HCT116 (cell line): ENCODE data around the gene TMEM244. TPM values are rescaled to one million over a fixed set of nuclear protein-coding genes. Genes with fewer than 3 reads are reported as not detected.

Experiments
- ATAC-seq: fragments of 200-7000 bp; cut with Tn5 transposase; 2 replicates; pipeline ENCODE4 v1.9.1; 2020; ENCODE audit warnings: mild to moderate bottlenecking, moderate library complexity
- BruUV-seq: library from RNA; stranded (reverse); fragments of 400-500 nt; replicated peaks from 2 replicates; lab custom pipeline; 2021; lab: Mats Ljungman, UMichigan
- CTCF ChIA-PET: fragments of 300-600 bp; sonication (Branson Sonifier 250); formaldehyde crosslinking; loops from one replicate; lab custom pipeline; 2021; ENCODE audit warnings: antibody characterized with exemption; lab: Charles Lee
- POLR2A ChIA-PET: fragments of 300-600, 350-600 bp; sonication (Branson Sonifier 250); formaldehyde crosslinking; loops from one replicate; lab custom pipeline; 2021; ENCODE audit warnings: antibody characterized with exemption; lab: Charles Lee
- RAD21 ChIA-PET, 2 experiments: fragments of 300-600 bp; sonication (Branson Sonifier 250); formaldehyde crosslinking; loops; one replicate each; lab custom pipeline; 2023; ENCODE audit warnings: low total read pairs in 2 of 2; ENCODE audit not compliant: uncharacterized antibody in 2 of 2, unreplicated experiment in 2 of 2, low non-redundant PET in 1 of 2; lab: Charles Lee
- DNase-seq: peaks from one replicate; pipeline ENCODE4 v3.0.0-alpha.2; 2010; ENCODE audit warnings: low read depth, low spot score
- H2AFZ ChIP-seq: fragments of 200-600 bp; shearing (Covaris generic), sonication (generic); 2 replicates; pipeline ENCODE4 v1.6.1; 2017; ENCODE audit warnings: low read depth, mixed run types, mixed read lengths, antibody characterized with exemption, low read length; ENCODE audit not compliant: poor library complexity, severe bottlenecking
- H3K27ac ChIP-seq: 2 replicates; pipeline ENCODE4 v1.5.1; 2012; ENCODE audit warnings: low read depth, low read length
- H3K27me3 ChIP-seq: fragments of 200-600 bp; sonication (generic); 2 replicates; pipeline ENCODE4 v1.6.1; 2016; ENCODE audit warnings: mixed run types, low read length, mixed read lengths; ENCODE audit not compliant: insufficient read depth
- H3K36me3 ChIP-seq, 2 experiments: fragments of 200-500 bp in 1 of 2; fragments of 200-600 bp in 1 of 2; sonication (Bioruptor generic) in 1 of 2; sonication (generic) in 1 of 2; 2 replicates each; pipeline versions ENCODE4 v1.5.1 to v1.6.1; 2014 to 2016; ENCODE audit warnings: low read length in 2 of 2, inconsistent platforms in 1 of 2, mixed read lengths in 1 of 2, mixed run types in 1 of 2; ENCODE audit not compliant: insufficient read depth in 2 of 2, control insufficient read depth in 1 of 2
- H3K4me1 ChIP-seq, 2 experiments: fragments of 200-600 bp in 1 of 2; sonication (generic) in 1 of 2; 2 replicates each; pipeline versions ENCODE4 v1.5.1 to v1.6.1; 2012 to 2017; ENCODE audit warnings: low read length in 2 of 2, inconsistent platforms in 1 of 2, mild to moderate bottlenecking in 1 of 2, mixed read lengths in 1 of 2, mixed run types in 1 of 2, moderate library complexity in 1 of 2; ENCODE audit not compliant: insufficient read depth in 2 of 2, control insufficient read depth in 1 of 2
- H3K4me2 ChIP-seq: fragments of 200-600 bp; sonication (generic); 2 replicates; pipeline ENCODE4 v1.6.1; 2017; ENCODE audit warnings: mixed run types, low read length, mixed read lengths
- H3K4me3 ChIP-seq, 2 experiments: fragments of 200-600 bp in 1 of 2; sonication (generic) in 1 of 2; replicated peaks in 1 of 2; 2 replicates each; pipeline ENCODE4 v1.5.1; 2011 to 2016; ENCODE audit warnings: low read length in 2 of 2, control low read depth in 1 of 2, low read depth in 1 of 2, mild to moderate bottlenecking in 1 of 2, mixed read lengths in 1 of 2, mixed run types in 1 of 2
- H3K79me2 ChIP-seq: fragments of 200-600 bp; sonication (generic); 2 replicates; pipeline ENCODE4 v1.6.1; 2017; ENCODE audit warnings: mild to moderate bottlenecking, mixed run types, low read length, moderate library complexity, mixed read lengths; ENCODE audit not compliant: insufficient read depth
- H3K9ac ChIP-seq: fragments of 200-600 bp; sonication (generic); 2 replicates; pipeline ENCODE4 v1.6.1; 2016; ENCODE audit warnings: low read length, mixed read lengths
- H3K9me2 ChIP-seq: fragments of 200-600 bp; sonication (generic), shearing (Covaris generic); 2 replicates; pipeline ENCODE4 v1.6.1; 2017; ENCODE audit warnings: mixed run types, mild to moderate bottlenecking, moderate library complexity; ENCODE audit not compliant: insufficient read depth
- H3K9me3 ChIP-seq, 2 experiments: fragments of 200-500 bp in 1 of 2; fragments of 200-600 bp in 1 of 2; sonication (Bioruptor generic) in 1 of 2; sonication (generic) in 1 of 2; 2 replicates each; pipeline ENCODE4 v1.6.1; 2014 to 2017; ENCODE audit warnings: low read length in 2 of 2, mixed read lengths in 2 of 2, inconsistent platforms in 1 of 2, low read depth in 1 of 2, mild to moderate bottlenecking in 1 of 2, mixed run types in 1 of 2, moderate library complexity in 1 of 2; ENCODE audit not compliant: control insufficient read depth in 1 of 2, insufficient read depth in 1 of 2
- H4K20me1 ChIP-seq: fragments of 200-600 bp; sonication (generic), shearing (Covaris generic); 2 replicates; pipeline ENCODE4 v1.6.1; 2017; ENCODE audit warnings: mixed run types, mild to moderate bottlenecking, moderate library complexity; ENCODE audit not compliant: insufficient read depth
- CBX3 ChIP-seq: IDR thresholded peaks from 2 replicates; pipeline ENCODE4 v1.6.1; 2012; ENCODE audit warnings: low read depth
- CEBPB ChIP-seq: IDR thresholded peaks from 2 replicates; pipeline ENCODE4 v1.6.1; 2012; ENCODE audit warnings: low read depth
- ELF1 ChIP-seq: IDR thresholded peaks from 2 replicates; pipeline ENCODE4 v1.6.1; 2012; ENCODE audit warnings: low read depth, borderline replicate concordance
- EZH2phosphoT487 ChIP-seq: fragments of 200-600 bp; IDR thresholded peaks from 2 replicates; pipeline ENCODE4 v1.6.1; 2018; ENCODE audit warnings: antibody characterized with exemption, borderline replicate concordance
- FOSL1 ChIP-seq: IDR thresholded peaks from 2 replicates; pipeline ENCODE4 v1.6.1; 2012; ENCODE audit warnings: low read depth
- JUND ChIP-seq: IDR thresholded peaks from 2 replicates; pipeline ENCODE4 v1.6.1; 2012
- POLR2A ChIP-seq: IDR thresholded peaks from 2 replicates; pipeline ENCODE4 v1.7.0; 2011; ENCODE audit warnings: borderline replicate concordance; ENCODE audit not compliant: insufficient read depth, insufficient read length; ENCODE audit errors: extremely low read depth
- POLR2AphosphoS5 ChIP-seq: IDR thresholded peaks from 2 replicates; pipeline ENCODE4 v1.6.1; 2011; ENCODE audit warnings: mild to moderate bottlenecking, low read depth, low read length, moderate library complexity
- REST ChIP-seq: IDR thresholded peaks from 2 replicates; pipeline ENCODE4 v1.6.1; 2012; ENCODE audit warnings: low read depth
- SP1 ChIP-seq: IDR thresholded peaks from 2 replicates; pipeline ENCODE4 v1.6.1; 2012; ENCODE audit warnings: low read depth
- ZFX ChIP-seq: fragments of 450-650 bp; IDR thresholded peaks from 2 replicates; pipeline ENCODE4 v1.6.1; 2017
- ZNF274 ChIP-seq: fragments of 200-500 bp; sonication (Bioruptor generic); IDR thresholded peaks from 2 replicates; pipeline ENCODE4 v1.6.1; 2014; ENCODE audit warnings: mild to moderate bottlenecking, low read depth, low read length, inconsistent platforms
- intact Hi-C: fragments of 100-400 bp; cut with micrococcal nuclease; formaldehyde crosslinking; loops from 2 replicates; pipeline ENCODE4 v1.10.0; 2022
- total RNA-seq: library from RNA; stranded (reverse); gene quantifications from one replicate; pipeline ENCODE4 v1.2.1, GENCODE V29; 2021; ENCODE audit not compliant: unreplicated experiment
- TF ChIP-seq, protein P1 (sequence below): IDR thresholded peaks from 2 replicates; pipeline ENCODE4 v1.6.1; 2012
- TF ChIP-seq, protein P2 (sequence below), 3 experiments: fragments of 200-600 bp in 1 of 3; sonication (generic) in 1 of 3; IDR thresholded peaks in 2 of 3; conservative IDR thresholded peaks in 1 of 3; 2 replicates each; pipeline ENCODE4 v1.5.1; 2012 to 2017; ENCODE audit warnings: low read depth in 2 of 3, low read length in 2 of 3, antibody characterized with exemption in 1 of 3, borderline replicate concordance in 1 of 3, control low read depth in 1 of 3, mild to moderate bottlenecking in 1 of 3, mixed read lengths in 1 of 3, mixed run types in 1 of 3, moderate library complexity in 1 of 3; ENCODE audit not compliant: insufficient read depth in 1 of 3

TMEM244 gene
- total RNA-seq, 1 experiment from 2014 or later, result not detected

- Histone ChIP-seq H3K36me3 (no peaks in the 10 kb centered on the region), H3K9me3 (no peaks in the 10 kb centered on the region), H3K9me2 (no peaks in the 10 kb centered on the region), H2AFZ (no peak overlapping the region), H3K27me3 (no peaks in the 10 kb centered on the region), H3K4me3 (no peak overlapping the region), H3K4me2 (no peak overlapping the region), H4K20me1 (no peaks in the 10 kb centered on the region), H3K79me2 (no peaks in the 10 kb centered on the region), H3K27ac (no peak overlapping the region), H3K4me1 (no peaks in the 10 kb centered on the region), H3K9ac (no peak overlapping the region)
- no TSS peak for BruUV-seq
- intact Hi-C loops, result no loop called here
- no peak for DNase-seq
- RAD21 ChIA-PET, result no interaction called here
- TF ChIP-seq EZH2phosphoT487, result no peak
- no peak for TF ChIP-seq JUND
- TF ChIP-seq, protein P1, sequence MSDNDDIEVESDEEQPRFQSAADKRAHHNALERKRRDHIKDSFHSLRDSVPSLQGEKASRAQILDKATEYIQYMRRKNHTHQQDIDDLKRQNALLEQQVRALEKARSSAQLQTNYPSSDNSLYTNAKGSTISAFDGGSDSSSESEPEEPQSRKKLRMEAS, result no peak
- no peak for TF ChIP-seq CEBPB
- no peak for TF ChIP-seq POLR2A
- no peak for TF ChIP-seq POLR2AphosphoS5
- TF ChIP-seq REST, result no peak
- TF ChIP-seq ELF1, result no peak
- no peak for TF ChIP-seq FOSL1
- no peak for TF ChIP-seq ZFX
- no peak for TF ChIP-seq CBX3
- no peak for TF ChIP-seq ZNF274
- TF ChIP-seq SP1, result no peak
- TF ChIP-seq, protein P2, sequence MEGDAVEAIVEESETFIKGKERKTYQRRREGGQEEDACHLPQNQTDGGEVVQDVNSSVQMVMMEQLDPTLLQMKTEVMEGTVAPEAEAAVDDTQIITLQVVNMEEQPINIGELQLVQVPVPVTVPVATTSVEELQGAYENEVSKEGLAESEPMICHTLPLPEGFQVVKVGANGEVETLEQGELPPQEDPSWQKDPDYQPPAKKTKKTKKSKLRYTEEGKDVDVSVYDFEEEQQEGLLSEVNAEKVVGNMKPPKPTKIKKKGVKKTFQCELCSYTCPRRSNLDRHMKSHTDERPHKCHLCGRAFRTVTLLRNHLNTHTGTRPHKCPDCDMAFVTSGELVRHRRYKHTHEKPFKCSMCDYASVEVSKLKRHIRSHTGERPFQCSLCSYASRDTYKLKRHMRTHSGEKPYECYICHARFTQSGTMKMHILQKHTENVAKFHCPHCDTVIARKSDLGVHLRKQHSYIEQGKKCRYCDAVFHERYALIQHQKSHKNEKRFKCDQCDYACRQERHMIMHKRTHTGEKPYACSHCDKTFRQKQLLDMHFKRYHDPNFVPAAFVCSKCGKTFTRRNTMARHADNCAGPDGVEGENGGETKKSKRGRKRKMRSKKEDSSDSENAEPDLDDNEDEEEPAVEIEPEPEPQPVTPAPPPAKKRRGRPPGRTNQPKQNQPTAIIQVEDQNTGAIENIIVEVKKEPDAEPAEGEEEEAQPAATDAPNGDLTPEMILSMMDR (IDR thresholded peaks at IDR 0.05 in 2 of 3, conservative IDR thresholded peaks at IDR 0.05 in 1 of 3; ENCODE audit: borderline replicate concordance in 1 of 3, insufficient read depth in 1 of 3, low read depth in 2 of 3, low read length in 2 of 3), result no peak
- POLR2A ChIA-PET, result no interaction called here
- ATAC-seq, result no peak
- CTCF ChIA-PET, result interaction anchor here (1.0 kb wide), 1 partner anchor 27 kb away, joined by 3 read pairs; no protein-coding TSS in a partner anchor
Observed at GRCh38 chr6:129801909-129802308, 59.2 kb downstream of the TMEM244 start.
